NCI-H2107 treated with DMSO at 0.1 percent for 48 hours (cell line): ENCODE data around the gene PCDHB6.
"Not testable (repeated sequence)": the region's sequence is repeated elsewhere in the genome, so short reads cannot be mapped to it uniquely, and the experiment has no call there.

Experiments used
- DNase-seq: peaks from one replicate; lab custom pipeline; 2025; ENCODE audit not compliant: unreplicated experiment; lab: John Stamatoyannopoulos, UW

PCDHB6 gene

DNA sequence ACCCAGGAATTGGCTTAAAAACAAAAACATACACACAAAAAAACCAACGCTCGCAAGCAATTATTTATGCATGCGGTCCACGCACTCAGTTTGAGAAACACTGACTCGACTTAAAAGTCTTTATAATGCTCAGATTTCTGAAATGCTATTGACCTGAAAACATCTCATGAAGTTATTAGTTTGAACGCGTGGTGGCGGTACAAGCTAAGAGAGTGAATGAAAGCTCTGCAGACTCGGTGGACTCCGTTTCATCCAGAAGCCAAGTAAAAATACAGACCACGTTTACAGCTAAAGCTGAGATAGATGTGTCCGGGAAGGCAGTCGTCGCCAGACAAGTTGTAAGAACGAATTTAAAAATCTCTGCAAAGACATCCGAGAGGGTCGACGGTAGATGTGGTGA, at the start of gene PCDHB6:
Gene PCDHB6 (plus strand): TSS at position 246 of the 400 bp plus-strand sequence. CDS start 201 bp downstream, outside the sequence.
- no peak for DNase-seq

DNA sequence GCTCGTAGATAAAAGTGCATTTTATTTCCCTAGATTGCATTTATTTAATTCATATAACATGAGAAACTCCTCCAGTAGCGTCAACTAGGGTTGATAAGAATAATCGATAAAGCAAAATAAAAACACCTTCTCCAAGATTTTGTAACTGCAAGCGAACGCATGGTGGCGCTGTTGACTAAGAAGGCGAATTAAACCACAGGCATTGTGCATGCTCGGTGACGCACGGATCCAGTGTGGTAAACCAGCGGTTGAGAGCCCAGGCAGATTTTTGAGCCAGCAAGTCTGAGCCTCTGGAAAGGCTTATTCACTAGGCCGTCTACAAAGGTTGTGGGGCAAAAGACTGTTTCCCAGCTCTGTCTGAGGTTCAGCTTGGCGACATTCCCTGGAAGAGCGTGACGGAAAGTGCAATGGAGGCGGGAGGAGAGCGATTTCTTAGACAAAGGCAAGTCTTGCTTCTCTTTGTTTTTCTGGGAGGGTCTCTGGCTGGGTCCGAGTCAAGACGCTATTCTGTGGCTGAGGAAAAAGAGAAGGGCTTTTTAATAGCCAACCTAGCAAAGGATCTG, 49.5 kb upstream of the PCDHB6 start, which contains the start of gene PCDHB3:
Gene PCDHB3 (plus strand): TSS at position 231 of the 563 bp plus-strand sequence. CDS start 177 bp downstream, at position 408.
- DNase-seq = peak; percentile 65

DNA sequence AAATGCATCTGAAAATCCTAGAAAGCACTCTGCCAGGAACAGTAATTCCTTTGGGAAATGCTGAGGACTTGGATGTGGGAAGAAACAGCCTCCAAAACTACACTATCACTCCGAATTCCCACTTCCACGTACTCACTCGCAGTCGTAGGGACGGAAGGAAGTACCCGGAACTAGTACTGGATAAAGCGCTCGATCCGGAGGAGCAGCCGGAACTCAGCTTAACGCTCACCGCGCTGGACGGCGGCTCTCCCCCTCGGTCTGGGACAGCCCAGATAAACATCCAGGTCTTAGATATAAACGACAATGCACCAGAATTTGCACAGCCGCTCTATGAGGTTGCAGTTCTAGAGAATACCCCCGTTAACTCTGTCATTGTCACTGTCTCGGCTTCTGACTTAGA, 48.8 kb upstream of the PCDHB6 start:
- DNase-seq = no peak

DNA sequence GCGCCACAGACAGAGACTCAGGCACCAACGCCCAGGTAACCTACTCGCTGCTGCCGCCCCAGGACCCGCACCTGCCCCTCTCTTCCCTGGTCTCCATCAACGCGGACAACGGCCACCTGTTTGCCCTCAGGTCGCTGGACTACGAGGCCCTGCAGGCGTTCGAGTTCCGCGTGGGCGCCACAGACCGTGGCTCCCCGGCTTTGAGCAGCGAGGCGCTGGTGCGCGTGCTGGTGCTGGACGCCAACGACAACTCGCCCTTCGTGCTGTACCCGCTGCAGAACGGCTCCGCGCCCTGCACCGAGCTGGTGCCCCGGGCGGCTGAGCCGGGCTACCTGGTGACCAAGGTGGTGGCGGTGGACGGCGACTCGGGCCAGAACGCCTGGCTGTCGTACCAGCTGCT, 47.8 kb upstream of the PCDHB6 start:
- not testable (repeated sequence) for DNase-seq

DNA sequence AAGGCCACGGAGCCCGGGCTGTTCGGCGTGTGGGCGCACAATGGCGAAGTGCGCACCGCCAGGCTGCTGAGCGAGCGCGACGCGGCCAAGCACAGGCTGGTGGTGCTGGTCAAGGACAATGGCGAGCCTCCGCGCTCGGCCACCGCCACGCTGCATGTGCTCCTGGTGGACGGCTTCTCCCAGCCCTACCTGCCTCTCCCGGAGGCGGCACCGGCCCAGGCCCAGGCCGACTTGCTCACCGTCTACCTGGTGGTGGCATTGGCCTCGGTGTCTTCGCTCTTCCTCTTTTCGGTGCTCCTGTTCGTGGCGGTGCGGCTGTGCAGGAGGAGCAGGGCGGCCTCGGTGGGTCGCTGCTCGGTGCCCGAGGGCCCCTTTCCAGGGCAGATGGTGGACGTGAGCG, 47.4 kb upstream of the PCDHB6 start:
- not testable (repeated sequence) for DNase-seq

DNA sequence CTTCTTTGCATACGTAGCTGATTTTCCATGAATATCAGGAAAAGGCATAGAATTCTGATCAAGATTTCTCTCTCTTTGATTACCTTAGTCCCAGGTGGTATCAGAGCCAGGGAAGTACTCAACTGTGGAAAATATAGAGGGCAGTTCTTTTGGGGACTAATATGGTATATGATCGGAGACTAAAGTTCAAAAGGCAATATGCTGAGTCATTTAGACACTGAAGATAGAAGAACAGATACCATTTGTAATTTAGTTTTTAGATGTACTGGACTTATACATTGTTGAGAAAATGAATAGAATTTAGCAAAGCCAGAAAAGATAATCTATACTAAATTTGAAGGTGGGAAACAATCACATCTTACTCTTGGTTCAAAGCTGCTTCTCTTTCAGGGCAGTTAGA, 44.5 kb upstream of the PCDHB6 start:
- no peak for DNase-seq

DNA sequence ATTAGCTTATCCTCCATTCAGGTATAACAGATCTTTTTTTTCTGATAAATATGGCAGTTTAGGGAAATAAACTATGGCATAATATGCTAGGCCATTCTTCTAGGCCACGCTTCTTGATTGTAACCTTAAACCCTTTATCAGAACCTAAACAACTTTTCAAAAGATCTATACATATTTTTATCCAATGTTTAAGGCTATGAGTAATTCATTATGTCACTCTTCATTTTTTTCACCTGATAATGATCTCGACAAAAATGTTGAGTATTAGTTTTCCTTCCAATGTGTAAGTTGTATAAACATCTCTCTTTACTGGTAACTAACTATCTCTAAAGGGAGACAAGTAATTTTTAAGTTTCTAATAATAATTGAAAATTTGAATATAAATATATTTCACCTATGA, 30.6 kb upstream of the PCDHB6 start:
- DNase-seq = no peak

DNA sequence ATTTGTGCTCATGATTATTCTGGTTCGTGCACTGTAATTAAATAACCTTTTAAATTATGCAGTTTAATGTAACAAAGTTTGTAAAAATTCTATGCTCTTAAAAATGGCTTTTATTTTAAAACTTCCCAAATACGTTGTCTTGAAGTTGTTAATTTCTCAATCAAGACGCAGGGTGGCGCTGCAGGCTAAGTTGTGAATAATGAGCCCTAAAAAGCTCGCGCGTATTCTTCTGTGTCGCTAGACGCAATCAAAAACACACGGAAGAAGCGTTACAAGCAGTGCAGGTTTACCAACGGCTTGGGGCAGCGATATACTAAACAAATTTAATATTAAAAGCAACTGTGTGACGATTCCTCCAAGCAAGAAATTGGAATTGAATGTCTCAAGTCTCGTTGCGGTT, 28.3 kb upstream of the PCDHB6 start, which contains the start of gene PCDHB4:
Gene PCDHB4 (plus strand): TSS at position 256 of the 400 bp plus-strand sequence. CDS start 181 bp downstream, outside the sequence.
- no peak for DNase-seq

DNA sequence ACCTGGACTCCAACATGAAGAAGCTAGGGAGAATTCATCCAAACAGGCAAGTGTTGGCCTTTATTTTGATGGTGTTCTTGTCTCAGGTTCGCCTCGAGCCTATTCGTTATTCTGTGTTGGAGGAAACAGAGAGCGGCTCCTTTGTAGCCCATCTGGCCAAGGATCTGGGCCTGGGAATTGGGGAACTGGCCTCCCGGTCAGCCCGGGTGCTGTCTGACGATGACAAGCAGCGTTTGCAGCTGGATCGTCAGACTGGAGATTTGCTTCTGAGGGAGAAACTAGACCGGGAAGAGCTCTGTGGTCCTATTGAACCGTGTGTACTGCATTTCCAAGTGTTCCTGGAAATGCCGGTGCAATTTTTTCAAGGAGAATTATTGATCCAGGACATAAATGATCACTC, 27.9 kb upstream of the PCDHB6 start:
- DNase-seq = no peak

DNA sequence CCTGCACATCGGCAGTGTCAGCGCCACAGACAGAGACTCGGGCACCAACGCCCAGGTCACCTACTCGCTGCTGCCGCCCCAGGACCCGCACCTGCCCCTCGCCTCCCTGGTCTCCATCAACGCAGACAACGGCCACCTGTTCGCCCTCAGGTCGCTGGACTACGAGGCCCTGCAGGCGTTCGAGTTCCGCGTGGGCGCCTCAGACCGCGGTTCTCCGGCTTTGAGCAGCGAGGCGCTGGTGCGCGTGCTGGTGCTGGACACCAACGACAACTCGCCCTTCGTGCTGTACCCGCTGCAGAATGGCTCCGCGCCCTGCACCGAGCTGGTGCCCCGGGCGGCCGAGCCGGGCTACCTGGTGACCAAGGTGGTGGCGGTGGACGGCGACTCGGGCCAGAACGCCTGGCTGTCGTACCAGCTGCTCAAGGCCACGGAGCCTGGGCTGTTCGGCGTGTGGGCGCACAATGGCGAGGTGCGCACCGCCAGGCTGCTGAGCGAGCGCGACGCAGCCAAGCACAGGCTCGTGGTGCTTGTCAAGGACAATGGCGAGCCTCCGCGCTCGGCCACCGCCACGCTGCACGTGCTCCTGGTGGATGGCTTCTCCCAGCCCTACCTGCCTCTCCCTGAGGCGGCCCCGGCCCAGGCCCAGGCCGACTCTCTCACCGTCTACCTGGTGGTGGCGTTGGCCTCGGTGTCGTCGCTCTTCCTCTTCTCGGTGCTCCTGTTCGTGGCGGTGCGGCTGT, 26.3 kb upstream of the PCDHB6 start:
- not testable (repeated sequence) for DNase-seq

DNA sequence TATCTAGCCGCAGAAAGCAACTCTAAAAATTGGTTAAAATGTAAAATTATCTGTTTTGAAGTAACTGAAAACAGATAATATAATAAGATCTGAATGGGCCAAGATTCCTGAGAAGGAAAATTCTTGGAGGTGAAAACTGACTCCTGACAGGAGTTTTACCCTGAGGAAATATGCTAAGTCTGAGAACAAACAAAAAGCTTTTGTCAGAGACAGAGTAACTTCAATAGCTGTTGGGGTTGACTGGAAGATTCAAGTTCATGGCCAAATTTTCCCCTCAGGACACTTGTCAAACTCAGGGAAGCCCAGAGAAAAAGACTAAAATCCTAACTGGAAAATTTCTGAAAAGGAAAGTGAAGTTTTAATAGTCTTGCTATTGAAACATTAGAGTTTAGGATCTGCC, 22.6 kb upstream of the PCDHB6 start:
- no peak for DNase-seq

DNA sequence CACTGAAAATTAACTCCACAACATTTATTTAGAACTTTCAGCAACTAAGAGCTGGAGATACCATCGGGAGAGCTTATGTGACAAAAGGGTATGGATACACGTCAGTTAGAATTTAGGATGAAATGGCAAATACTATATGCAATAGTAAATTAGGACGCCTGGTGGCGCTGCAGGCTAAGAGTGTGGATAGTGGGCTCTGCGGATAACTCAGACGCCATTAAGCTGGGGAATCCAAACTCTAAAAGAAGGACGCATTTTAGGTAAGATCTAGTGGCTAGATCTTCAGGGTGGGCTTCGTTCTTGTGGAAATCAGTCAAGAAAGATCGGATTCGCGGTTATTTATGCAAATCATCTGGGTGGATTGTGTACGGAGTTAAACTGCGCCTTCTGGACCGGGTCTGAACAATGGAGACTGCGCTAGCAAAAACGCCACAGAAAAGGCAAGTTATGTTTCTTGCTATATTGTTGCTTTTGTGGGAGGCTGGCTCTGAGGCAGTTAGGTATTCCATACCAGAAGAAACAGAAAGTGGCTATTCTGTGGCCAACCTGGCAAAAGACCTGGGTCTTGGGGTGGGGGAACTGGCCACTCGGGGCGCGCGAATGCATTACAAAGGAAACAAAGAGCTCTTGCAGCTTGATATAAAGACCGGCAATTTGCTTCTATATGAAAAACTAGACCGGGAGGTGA, 14.7 kb upstream of the PCDHB6 start, which contains the start of gene PCDHB5:
Gene PCDHB5 (plus strand): TSS at position 177 of the 688 bp plus-strand sequence. CDS start 229 bp downstream, at position 406.
- DNase-seq = no peak

DNA sequence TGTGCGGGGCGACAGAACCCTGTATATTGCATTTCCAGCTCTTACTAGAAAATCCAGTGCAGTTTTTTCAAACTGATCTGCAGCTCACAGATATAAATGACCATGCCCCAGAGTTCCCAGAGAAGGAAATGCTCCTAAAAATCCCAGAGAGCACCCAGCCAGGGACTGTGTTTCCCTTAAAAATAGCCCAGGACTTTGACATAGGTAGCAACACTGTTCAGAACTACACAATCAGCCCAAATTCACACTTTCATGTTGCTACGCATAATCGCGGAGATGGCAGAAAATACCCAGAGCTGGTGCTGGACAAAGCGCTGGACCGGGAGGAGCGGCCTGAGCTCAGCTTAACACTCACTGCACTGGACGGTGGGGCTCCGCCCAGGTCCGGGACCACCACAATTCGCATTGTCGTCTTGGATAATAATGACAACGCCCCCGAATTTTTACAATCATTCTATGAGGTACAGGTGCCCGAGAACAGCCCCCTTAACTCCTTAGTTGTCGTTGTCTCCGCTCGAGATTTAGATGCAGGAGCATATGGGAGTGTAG, 14.1 kb upstream of the PCDHB6 start:
- DNase-seq = no peak

DNA sequence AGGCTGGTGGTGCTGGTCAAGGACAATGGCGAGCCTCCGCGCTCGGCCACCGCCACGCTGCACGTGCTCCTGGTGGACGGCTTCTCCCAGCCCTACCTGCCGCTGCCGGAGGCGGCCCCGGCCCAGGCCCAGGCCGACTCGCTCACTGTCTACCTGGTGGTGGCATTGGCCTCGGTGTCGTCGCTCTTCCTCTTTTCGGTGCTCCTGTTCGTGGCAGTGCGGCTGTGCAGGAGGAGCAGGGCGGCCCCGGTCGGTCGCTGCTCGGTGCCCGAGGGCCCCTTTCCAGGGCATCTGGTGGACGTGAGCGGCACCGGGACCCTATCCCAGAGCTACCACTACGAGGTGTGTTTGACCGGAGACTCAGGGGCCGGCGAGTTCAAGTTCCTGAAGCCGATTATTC, 12.5 kb upstream of the PCDHB6 start:
- DNase-seq = not testable (repeated sequence)

DNA sequence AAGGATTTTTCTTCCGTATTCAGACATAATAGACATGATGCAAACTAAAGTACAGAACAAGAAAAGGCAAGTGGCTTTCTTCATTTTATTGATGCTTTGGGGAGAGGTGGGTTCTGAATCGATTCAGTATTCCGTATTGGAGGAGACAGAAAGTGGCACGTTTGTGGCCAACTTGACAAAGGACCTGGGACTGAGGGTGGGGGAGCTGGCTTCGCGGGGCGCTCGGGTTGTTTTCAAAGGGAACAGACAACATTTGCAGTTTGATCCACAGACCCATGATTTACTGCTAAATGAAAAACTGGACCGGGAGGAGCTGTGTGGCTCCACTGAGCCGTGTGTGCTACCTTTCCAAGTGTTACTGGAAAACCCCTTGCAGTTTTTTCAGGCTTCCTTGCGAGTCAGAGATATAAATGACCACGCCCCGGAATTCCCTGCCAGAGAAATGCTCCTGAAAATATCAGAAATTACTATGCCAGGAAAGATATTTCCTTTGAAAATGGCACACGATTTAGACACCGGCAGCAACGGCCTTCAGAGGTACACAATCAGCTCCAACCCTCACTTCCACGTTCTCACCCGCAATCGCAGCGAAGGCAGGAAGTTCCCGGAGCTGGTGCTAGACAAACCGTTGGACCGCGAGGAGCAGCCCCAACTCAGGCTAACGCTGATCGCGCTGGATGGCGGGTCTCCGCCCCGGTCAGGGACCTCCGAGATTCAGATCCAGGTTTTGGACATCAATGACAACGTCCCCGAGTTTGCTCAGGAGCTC, 551 bp downstream of the PCDHB6 start:
- no peak for DNase-seq

DNA sequence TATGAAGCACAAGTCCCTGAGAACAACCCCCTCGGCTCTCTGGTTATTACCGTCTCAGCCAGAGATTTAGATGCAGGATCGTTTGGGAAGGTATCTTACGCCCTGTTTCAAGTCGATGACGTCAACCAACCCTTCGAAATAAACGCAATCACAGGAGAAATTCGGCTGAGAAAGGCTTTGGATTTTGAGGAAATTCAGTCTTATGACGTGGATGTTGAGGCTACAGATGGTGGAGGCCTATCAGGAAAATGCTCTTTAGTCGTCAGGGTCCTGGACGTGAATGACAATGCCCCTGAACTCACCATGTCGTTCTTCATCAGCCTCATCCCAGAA, 1.1 kb downstream of the PCDHB6 start:
- DNase-seq = no peak

DNA sequence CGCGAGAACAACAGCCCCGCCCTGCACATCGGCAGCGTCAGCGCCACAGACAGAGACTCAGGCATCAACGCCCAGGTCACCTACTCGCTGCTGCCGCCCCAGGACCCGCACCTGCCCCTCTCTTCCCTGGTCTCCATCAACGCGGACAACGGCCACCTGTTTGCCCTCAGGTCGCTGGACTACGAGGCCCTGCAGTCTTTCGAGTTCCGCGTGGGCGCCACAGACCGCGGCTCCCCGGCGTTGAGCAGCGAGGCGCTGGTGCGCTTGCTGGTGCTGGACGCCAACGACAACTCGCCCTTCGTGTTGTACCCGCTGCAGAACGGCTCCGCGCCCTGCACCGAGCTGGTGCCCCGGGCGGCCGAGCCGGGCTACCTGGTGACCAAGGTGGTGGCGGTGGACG, 1.8 kb downstream of the PCDHB6 start:
- DNase-seq = not testable (repeated sequence)

DNA sequence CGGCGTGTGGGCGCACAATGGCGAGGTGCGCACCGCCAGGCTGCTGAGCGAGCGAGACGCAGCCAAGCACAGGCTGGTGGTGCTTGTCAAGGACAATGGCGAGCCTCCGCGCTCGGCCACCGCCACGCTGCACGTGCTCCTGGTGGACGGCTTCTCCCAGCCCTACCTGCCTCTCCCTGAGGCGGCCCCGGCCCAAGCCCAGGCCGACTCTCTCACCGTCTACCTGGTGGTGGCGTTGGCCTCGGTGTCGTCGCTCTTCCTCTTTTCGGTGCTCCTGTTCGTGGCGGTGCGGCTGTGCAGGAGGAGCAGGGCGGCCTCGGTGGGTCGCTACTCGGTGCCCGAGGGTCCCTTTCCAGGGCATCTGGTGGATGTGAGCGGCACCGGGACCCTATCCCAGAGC, 2.2 kb downstream of the PCDHB6 start:
- DNase-seq = not testable (repeated sequence)

DNA sequence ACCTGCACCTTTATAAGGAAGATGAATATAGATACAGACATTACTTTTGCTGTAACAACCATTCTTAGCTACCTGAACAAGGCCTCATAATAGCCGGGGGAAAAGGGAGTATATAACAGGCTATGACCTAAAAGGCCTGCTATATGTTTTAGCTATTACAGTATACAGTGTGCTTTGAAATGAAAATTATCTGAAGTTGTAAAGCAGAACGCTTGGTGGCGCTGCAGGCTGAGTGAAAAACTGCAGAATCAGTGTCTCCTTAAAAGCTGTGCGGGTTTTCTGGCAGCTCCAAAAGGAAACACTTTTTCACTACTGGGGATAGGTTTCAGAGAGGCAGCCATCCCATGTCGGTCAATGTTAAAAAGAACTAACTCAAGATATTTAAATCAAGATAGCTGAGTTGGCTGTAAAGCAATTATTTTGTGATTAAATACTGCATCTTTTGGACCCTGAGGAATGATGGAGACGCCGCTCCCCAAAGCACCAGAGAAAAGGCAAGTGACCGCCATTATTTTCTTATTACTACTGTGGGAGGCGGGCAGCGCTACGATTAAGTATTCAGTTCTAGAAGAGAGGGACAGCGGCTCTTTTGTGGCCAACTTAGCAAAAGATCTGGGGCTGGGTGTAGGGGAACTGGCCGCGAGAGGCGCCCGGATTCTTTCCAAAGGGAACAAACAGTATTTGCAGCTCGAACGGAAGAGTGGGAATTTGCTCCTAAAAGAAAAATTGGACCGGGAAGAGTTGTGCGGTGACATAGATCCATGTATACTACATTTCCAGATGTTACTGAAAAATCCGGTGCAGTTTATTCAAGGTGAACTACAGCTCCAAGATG, 5.9 kb downstream of the PCDHB6 start:
- no peak for DNase-seq

DNA sequence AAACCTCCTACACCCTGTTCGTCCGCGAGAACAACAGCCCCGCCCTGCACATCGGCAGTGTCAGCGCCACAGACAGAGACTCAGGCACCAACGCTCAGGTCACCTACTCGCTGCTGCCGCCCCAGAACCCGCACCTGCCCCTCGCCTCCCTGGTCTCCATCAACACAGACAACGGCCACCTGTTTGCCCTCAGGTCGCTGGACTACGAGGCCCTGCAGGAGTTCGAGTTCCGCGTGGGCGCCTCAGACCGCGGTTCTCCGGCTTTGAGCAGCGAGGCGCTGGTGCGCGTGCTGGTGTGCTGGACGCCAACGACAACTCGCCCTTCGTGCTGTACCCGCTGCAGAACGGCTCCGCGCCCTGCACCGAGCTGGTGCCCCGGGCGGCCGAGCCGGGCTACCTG, 7.5 kb downstream of the PCDHB6 start:
- not testable (repeated sequence) for DNase-seq
